AG04449 (cell line): ENCODE data around the gene SPAG17.

Experiments
- CTCF ChIA-PET: fragments of 350-600 bp; formaldehyde crosslinking; extraction: SDS; loops from one replicate; lab custom pipeline; 2021; ENCODE audit warnings: antibody characterized with exemption; lab: Yijun Ruan, JAX
- POLR2A ChIA-PET: fragments of 400-600, 350-600 bp; formaldehyde crosslinking; extraction: SDS; loops from one replicate; lab custom pipeline; 2020; ENCODE audit warnings: antibody characterized with exemption, inconsistent platforms; lab: Yijun Ruan, JAX
- DNase-seq: peaks from one replicate; pipeline ENCODE4 v3.0.0-alpha.2; 2010; ENCODE audit warnings: low read depth, low spot score
- H3K4me3 ChIP-seq: 2 replicates; pipeline ENCODE4 v1.5.1; 2011; ENCODE audit warnings: low read depth, mild to moderate bottlenecking, control low read depth, low read length
- CTCF ChIP-seq: IDR thresholded peaks from one replicate; pipeline ENCODE4 v1.5.1; 2011; ENCODE audit warnings: mild to moderate bottlenecking, moderate library complexity, low read length, control low read depth, inconsistent platforms; ENCODE audit not compliant: insufficient read depth; ENCODE audit errors: missing control alignments

The SPAG17 gene

GRCh38 chr1:118202076-118202608 is 17.1 kb upstream of the SPAG17 start:
- no peak for TF ChIP-seq CTCF
- DNase-seq, result no peak
- CTCF ChIA-PET, result no interaction called here
- H3K4me3 ChIP-seq, result no peak overlapping the region
- POLR2A ChIA-PET, result no interaction called here

GRCh38 chr1:118201524-118201923 is 16.5 kb upstream of the SPAG17 start:
- TF ChIP-seq CTCF, result no peak
- CTCF ChIA-PET, result interaction anchor here (0.6 kb wide), 1 partner anchor 107 kb away, joined by 3 read pairs; no protein-coding TSS in a partner anchor
- POLR2A ChIA-PET, result no interaction called here
- DNase-seq, result no peak
- no peak overlapping the region for H3K4me3 ChIP-seq

- TF ChIP-seq CTCF, result no peak
- ChIA-PET POLR2A (no interaction called here), CTCF (interaction anchor here (0.6 kb wide), 1 partner anchor 107 kb away, joined by 3 read pairs; no protein-coding TSS in a partner anchor)
- no peak overlapping the region for H3K4me3 ChIP-seq
- DNase-seq, result no peak
Observed at GRCh38 chr1:118200836-118201235, 15.8 kb upstream of the SPAG17 start.

GRCh38 chr1:118190561-118190960 is 5.5 kb upstream of the SPAG17 start:
- CTCF ChIA-PET, result no interaction called here
- H3K4me3 ChIP-seq, result no peak overlapping the region
- no peak for DNase-seq
- no peak for TF ChIP-seq CTCF
- POLR2A ChIA-PET, result no interaction called here

- no peak for DNase-seq
- TF ChIP-seq CTCF, result no peak
- ChIA-PET CTCF (no interaction called here), POLR2A (no interaction called here)
- no peak overlapping the region for H3K4me3 ChIP-seq
Observed at GRCh38 chr1:118189564-118189963, 4.5 kb upstream of the SPAG17 start.

GRCh38 chr1:118188411-118188810 is 3.4 kb upstream of the SPAG17 start:
- DNase-seq, result no peak
- ChIA-PET CTCF (no interaction called here), POLR2A (no interaction called here)
- TF ChIP-seq CTCF, result no peak
- no peak overlapping the region for H3K4me3 ChIP-seq
